Body of pancreas (tissue), 4 donors: ENCODE data around the gene SKIC8.

Experiments used
- POLR2A ChIP-seq, 3 donors: fragments of 450-650 bp; IDR thresholded peaks; one replicate each; pipeline ENCODE4 v1.6.1; 2016; ENCODE audit warnings: antibody characterized with exemption in 3 of 3, mild to moderate bottlenecking in 2 of 3
- TF ChIP-seq, protein P1 (sequence below), 7 experiments: fragments of 450-650 bp in 4 of 7; fragments of 200-600 bp in 3 of 7; sonication (generic) in 3 of 7; IDR thresholded peaks; one replicate each; pipeline ENCODE4 v1.5.1; 2016 to 2019; ENCODE audit warnings: antibody characterized with exemption in 7 of 7

DNA sequence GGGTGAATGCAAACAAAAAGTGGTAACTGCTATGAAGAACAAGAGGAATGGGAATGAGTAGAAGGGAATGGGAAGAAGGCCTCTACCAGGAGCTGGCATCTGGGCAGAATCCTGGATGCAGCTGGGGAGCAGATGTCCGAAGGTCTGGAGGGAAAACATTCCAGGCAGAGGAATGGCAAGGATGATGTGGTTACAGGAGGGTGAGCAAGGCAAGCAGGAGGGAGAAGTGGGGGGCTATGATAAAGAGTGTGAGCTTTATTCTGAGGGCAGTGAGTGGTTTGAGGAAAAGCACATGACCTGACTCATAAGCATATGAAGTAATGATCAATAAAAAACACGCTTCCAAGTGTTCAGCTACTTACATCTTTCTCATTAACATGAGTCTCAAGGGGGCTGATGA is 17.1 kb downstream of the SKIC8 start:
- TF ChIP-seq, protein P1, sequence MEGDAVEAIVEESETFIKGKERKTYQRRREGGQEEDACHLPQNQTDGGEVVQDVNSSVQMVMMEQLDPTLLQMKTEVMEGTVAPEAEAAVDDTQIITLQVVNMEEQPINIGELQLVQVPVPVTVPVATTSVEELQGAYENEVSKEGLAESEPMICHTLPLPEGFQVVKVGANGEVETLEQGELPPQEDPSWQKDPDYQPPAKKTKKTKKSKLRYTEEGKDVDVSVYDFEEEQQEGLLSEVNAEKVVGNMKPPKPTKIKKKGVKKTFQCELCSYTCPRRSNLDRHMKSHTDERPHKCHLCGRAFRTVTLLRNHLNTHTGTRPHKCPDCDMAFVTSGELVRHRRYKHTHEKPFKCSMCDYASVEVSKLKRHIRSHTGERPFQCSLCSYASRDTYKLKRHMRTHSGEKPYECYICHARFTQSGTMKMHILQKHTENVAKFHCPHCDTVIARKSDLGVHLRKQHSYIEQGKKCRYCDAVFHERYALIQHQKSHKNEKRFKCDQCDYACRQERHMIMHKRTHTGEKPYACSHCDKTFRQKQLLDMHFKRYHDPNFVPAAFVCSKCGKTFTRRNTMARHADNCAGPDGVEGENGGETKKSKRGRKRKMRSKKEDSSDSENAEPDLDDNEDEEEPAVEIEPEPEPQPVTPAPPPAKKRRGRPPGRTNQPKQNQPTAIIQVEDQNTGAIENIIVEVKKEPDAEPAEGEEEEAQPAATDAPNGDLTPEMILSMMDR (IDR thresholded peaks at IDR 0.05), result no peak
- TF ChIP-seq POLR2A (IDR thresholded peaks at IDR 0.05), result no peak
